Naive B cell (primary cell): Measurements from ENCODE around the gene CHAF1B. TPM values are rescaled to one million over a fixed set of nuclear protein-coding genes. Genes with fewer than 3 reads are reported as not detected.

Experiments used
- ATAC-seq, 2 donors: fragments of 150-1000 bp; cut with Tn5 transposase; 2 replicates each; pipeline ENCODE4 v1.10.0; 2021; ENCODE audit warnings: low read depth in 2 of 2, mild to moderate bottlenecking in 2 of 2, moderate library complexity in 2 of 2
- DNase-seq: peaks from one replicate; pipeline ENCODE4 v3.0.0; 2022
- H3K27ac Mint-ChIP-seq, 6 donors: one replicate each; pipeline ENCODE4 v1.8.0; 2020 to 2022; ENCODE audit warnings: mild to moderate bottlenecking in 6 of 6, mixed read lengths in 6 of 6, moderate library complexity in 5 of 6, inconsistent platforms in 2 of 6
- H3K27me3 Mint-ChIP-seq, 3 donors: one replicate each; pipeline ENCODE4 v1.8.0; 2021 to 2022; ENCODE audit warnings: mixed read lengths in 3 of 3, mild to moderate bottlenecking in 1 of 3
- H3K36me3 Mint-ChIP-seq, 2 donors: one replicate each; pipeline ENCODE4 v1.8.0; 2020 to 2022; ENCODE audit warnings: mixed read lengths in 2 of 2, inconsistent platforms in 1 of 2, mild to moderate bottlenecking in 1 of 2
- H3K4me1 Mint-ChIP-seq, 3 donors: one replicate each; pipeline ENCODE4 v1.8.0; 2020 to 2022; ENCODE audit warnings: mixed read lengths in 3 of 3, inconsistent platforms in 1 of 3, mild to moderate bottlenecking in 1 of 3, moderate library complexity in 1 of 3
- H3K4me3 Mint-ChIP-seq, 8 donors: one replicate each; pipeline ENCODE4 v1.8.0; 2020 to 2022; ENCODE audit warnings: mild to moderate bottlenecking in 8 of 8, mixed read lengths in 8 of 8, moderate library complexity in 8 of 8, inconsistent platforms in 2 of 8
- H3K9me3 Mint-ChIP-seq, 7 donors: one replicate each; pipeline ENCODE4 v1.8.0; 2020 to 2022; ENCODE audit warnings: mixed read lengths in 7 of 7, mild to moderate bottlenecking in 5 of 7, inconsistent platforms in 2 of 7, moderate library complexity in 1 of 7
- polyA plus RNA-seq, 6 donors: library from polyadenylated mRNA; unstranded; fragments of 300-500 nt; fragmentation: Illumina TruSeq; gene quantifications; one replicate each; pipeline ENCODE4 v1.2.3, GENCODE V29; 2021; ENCODE audit warnings: low read depth in 6 of 6

Gene CHAF1B
- polyA plus RNA-seq, 6 donors from 2014 or later = 0.33 to 1.8 (median 0.55) TPM

DNA sequence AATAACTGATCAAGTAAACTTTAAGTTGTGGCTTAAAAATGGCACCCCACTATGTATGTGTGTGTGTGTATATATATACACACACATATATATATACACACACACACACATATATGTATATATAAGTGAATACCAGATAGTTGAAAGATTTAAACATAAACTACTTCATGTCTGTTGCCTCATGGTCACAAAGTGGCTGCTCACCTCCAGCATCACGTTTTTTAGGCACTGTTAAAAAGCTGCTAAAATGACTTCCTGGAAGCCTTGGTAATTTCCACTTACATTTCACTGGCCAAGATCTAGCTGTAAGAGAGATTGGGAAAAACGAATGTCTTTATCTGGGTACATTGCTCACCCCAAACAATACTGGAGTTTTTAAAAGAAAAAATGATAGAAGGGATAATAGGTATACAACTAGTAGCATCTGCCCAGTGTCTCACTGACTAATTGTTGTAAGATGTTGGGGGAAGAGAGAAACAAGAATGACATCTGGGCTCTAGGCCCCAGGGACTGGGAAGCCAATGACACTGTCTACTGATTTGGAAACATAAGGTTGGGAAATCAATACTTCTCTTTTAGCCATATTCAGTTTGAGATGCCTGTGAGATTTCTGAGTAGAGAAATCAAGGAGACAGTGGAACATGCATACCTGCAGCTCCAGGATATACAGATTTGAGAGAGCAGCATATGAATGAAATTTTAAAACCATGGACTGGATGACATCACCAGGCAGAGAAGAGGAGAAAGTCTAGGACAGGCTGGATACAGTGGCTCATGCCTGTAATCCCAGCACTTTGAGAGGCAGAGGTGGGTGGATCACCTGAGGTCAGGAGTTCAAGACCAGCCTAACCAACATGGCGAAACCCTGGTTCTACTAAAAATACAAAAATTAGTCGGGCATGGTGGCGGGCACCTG, 51.9 kb downstream of the CHAF1B start:
- Mint-ChIP-seq H3K27me3 (peaks cover 18 to 28% (median 23%) of the 10 kb centered on the region in 3 donors), H3K27ac (peak overlapping the region in 1 of 6 donors; percentile 29), H3K4me3 (no peak overlapping the region), H3K4me1 (no peaks in the 10 kb centered on the region), H3K36me3 (no peaks in the 10 kb centered on the region), H3K9me3 (peaks cover 0 to 7% (median 0%) of the 10 kb centered on the region in 7 donors)
- ATAC-seq = no peak
- DNase-seq = no peak

DNA sequence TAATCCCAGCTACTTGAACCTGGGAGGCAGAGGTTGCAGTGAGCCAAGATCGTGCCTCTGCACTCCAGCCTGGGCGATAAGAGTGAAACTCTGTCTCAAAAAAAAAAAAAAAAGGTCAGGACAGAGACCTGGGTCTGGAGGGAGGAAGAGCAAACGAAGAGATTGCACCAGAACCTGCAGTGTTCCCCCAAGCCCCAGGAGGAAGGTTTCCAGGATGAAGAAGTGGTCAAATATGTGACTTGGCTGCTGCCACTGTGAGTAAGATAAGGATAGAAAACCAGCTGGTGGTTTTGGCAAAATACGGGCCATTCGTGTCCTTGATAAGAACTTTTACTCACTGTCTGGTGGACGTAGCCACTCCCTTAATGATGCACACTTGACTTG, 52.5 kb downstream of the CHAF1B start:
- ATAC-seq (no peak), DNase-seq (no peak)
- H3K4me1 Mint-ChIP-seq = no peaks in the 10 kb centered on the region
- H3K9me3 Mint-ChIP-seq = peaks cover 0 to 7% (median 0%) of the 10 kb centered on the region in 7 donors
- peaks cover 11 to 22% (median 16%) of the 10 kb centered on the region in 3 donors for H3K27me3 Mint-ChIP-seq
- H3K36me3 Mint-ChIP-seq = no peaks in the 10 kb centered on the region
- H3K27ac Mint-ChIP-seq = no peak overlapping the region
- no peak overlapping the region for H3K4me3 Mint-ChIP-seq

DNA sequence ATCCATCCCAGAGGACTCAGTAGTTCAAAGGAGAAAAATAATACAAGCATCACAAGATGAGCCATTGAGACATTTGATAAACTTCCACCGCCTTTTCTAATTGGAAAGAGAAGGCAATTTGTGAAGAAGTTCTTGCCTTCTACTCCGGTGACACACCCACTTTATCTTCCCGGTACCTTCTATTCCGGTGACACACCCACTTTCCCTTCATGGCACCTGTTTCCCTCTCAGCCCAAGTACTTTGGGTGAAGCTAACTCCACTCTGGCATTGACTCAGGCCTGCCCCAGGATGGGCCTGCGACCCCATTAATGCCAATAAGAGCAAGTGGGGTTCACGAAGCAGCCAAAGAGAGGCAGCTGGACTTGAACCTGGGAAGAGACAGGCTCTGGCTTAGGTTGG, 56.5 kb downstream of the CHAF1B start:
- DNase-seq = no peak
- H3K27ac Mint-ChIP-seq = peak overlapping the region in 1 of 6 donors; percentile 64
- no peak for ATAC-seq
- no peaks in the 10 kb centered on the region for H3K36me3 Mint-ChIP-seq
- no peaks in the 10 kb centered on the region for H3K4me1 Mint-ChIP-seq
- H3K27me3 Mint-ChIP-seq = peaks cover 6 to 11% (median 7%) of the 10 kb centered on the region in 3 donors
- H3K4me3 Mint-ChIP-seq = no peak overlapping the region
- H3K9me3 Mint-ChIP-seq = peaks cover 0 to 5% (median 0%) of the 10 kb centered on the region in 7 donors

DNA sequence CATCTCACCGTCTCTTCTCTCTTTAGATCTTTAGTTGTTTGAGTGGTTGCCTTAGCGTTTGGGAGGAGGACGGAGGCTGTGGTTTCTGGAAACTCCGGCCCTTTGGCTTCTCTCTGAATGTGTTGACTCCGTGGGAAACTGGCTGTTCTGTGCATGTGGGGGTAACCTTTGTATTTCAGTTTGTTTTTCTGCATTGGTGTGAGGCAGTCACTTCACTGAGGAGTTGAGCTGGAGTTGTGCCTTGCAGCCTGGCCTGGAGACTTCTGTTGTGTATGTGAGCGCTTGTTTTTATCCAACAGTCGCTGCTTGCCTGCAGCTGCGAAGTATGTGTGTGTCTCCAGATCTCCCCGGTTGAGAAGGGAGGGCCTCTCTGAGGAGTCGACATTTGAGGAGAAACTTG, 61.1 kb downstream of the CHAF1B start:
- no peaks in the 10 kb centered on the region for H3K9me3 Mint-ChIP-seq
- H3K36me3 Mint-ChIP-seq = no peaks in the 10 kb centered on the region
- peaks cover 4 to 12% (median 12%) of the 10 kb centered on the region in 3 donors for H3K27me3 Mint-ChIP-seq
- peak overlapping the region in 1 of 8 donors; percentile 31 for H3K4me3 Mint-ChIP-seq
- no peaks in the 10 kb centered on the region for H3K4me1 Mint-ChIP-seq
- no peak overlapping the region for H3K27ac Mint-ChIP-seq
- ATAC-seq (no peak), DNase-seq (no peak)

DNA sequence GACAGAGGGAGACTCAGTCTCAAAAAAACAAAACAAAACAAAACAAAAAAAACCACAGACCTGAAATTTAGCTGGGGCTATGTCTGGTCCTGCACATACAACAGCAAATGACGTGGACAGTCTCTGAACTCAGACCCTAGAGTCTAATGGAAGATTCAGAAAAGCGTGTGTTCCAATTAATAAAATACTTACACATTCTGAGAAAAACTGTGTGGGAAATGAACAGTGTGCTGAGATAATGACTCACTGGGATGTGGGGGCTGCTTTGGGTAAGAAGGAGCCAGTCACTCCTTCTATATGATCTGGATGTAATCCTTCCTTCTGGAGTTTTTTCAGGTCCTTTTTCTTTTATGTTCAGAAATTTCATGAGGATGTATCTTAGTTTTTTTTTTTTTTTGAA, 65.3 kb downstream of the CHAF1B start:
- DNase-seq (no peak), ATAC-seq (no peak)
- Mint-ChIP-seq H3K36me3 (no peaks in the 10 kb centered on the region), H3K4me1 (no peaks in the 10 kb centered on the region), H3K27me3 (peaks cover 5 to 23% (median 16%) of the 10 kb centered on the region in 3 donors), H3K4me3 (no peak overlapping the region), H3K9me3 (no peaks in the 10 kb centered on the region), H3K27ac (peak overlapping the region in 1 of 6 donors; percentile 37)

DNA sequence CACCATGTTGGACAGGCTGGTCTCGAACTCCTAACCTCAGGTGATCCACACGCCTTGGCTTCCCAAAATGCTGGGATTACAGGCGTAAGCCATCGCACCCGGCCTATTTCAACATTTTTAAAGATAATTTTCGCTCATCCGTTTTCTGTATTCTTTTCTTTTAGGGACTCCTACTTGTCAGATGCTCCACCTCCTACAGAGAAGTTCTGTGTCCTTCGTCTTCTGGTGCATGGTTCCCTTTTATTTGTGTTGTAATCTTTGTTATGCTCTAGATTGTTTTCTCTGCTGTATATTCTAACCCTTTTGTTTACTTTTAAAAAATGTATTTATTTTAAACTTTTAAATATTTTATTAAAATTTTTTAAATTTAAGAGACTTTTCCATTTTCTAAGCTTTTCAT, 66.3 kb downstream of the CHAF1B start:
- no peak overlapping the region for H3K4me3 Mint-ChIP-seq
- no peaks in the 10 kb centered on the region for H3K9me3 Mint-ChIP-seq
- H3K27ac Mint-ChIP-seq = no peak overlapping the region
- H3K36me3 Mint-ChIP-seq = no peaks in the 10 kb centered on the region
- peaks cover 4 to 29% (median 18%) of the 10 kb centered on the region in 3 donors for H3K27me3 Mint-ChIP-seq
- no peak for ATAC-seq
- DNase-seq = no peak
- H3K4me1 Mint-ChIP-seq = no peaks in the 10 kb centered on the region

DNA sequence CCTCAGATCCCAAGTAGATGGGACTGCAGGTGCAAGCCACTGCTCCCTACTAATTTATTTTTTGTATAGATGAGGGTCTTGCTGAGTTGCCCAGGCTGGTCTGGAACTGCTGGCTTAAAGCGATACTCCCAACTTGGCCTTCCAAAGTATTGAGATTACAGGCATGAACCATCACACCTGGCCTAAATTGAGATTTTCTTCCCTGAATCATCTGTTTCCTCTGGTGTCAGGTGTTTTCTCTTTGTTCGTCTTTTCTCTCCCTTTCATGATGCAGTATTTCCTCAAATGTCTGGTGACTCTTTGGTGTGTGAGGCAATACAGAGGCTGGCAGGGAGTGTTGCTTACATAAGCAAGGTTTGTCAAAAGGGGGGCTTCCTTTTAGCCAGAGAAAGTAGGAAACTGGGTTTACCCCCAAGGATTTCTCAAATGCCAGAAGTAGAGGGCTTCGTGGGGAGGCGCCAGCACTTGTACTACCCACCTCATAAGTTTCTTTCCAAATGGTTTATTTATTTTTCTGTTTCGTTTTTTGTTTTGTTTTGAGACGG, 67.2 kb downstream of the CHAF1B start:
- peaks cover 4 to 25% (median 10%) of the 10 kb centered on the region in 3 donors for H3K27me3 Mint-ChIP-seq
- no peak overlapping the region for H3K27ac Mint-ChIP-seq
- DNase-seq = no peak
- no peak overlapping the region for H3K4me3 Mint-ChIP-seq
- H3K9me3 Mint-ChIP-seq = no peaks in the 10 kb centered on the region
- no peak for ATAC-seq
- H3K4me1 Mint-ChIP-seq = no peaks in the 10 kb centered on the region
- no peaks in the 10 kb centered on the region for H3K36me3 Mint-ChIP-seq

DNA sequence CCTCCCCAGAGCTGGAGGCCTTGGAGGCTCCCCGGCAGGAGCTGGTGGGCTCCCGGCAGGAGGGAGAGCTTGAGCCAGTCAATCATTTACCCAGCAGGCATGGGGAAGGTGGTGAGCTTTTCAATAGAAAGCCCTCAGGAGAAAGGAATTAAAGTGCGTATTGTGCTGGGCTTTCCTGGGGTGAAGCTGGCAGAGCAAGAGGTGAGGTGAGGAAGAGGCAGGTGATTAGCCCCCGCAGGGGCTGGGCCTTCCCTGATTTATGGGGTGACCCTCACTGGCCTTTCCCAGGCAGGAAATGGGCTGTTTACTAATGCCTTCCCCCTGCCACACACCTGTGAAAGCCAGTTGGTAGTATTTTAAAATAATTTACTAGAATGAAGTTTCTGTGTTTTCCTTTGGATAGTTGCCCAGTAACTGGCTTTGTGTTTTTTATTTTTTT, 68.9 kb downstream of the CHAF1B start:
- Mint-ChIP-seq H3K27ac (no peak overlapping the region), H3K36me3 (no peaks in the 10 kb centered on the region), H3K4me3 (no peak overlapping the region), H3K4me1 (no peaks in the 10 kb centered on the region), H3K27me3 (peaks cover 4 to 25% (median 10%) of the 10 kb centered on the region in 3 donors), H3K9me3 (no peaks in the 10 kb centered on the region)
- no peak for ATAC-seq
- no peak for DNase-seq

DNA sequence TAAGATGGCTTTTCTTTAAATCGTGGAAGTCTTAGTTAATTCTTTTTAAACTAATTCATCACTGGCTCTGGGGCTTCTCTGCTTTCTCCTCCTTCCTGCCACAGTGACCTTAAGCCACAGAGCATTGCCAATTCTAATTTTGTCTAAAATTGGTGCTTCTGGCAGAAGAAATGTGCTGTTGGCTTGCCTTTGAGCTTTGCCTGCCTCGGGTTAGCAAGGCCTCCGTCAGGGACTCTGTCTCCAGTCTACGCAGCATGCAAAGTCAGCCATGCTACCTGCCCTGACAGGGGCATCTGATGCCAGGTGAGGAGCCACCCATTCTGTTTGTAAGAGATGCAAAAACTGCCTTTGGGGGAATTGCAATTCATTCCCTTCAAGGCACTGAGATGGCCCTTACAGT, 69.5 kb downstream of the CHAF1B start:
- H3K4me1 Mint-ChIP-seq = no peaks in the 10 kb centered on the region
- ATAC-seq (no peak), DNase-seq (no peak)
- H3K9me3 Mint-ChIP-seq = no peaks in the 10 kb centered on the region
- no peaks in the 10 kb centered on the region for H3K36me3 Mint-ChIP-seq
- no peak overlapping the region for H3K27ac Mint-ChIP-seq
- no peak overlapping the region for H3K4me3 Mint-ChIP-seq
- H3K27me3 Mint-ChIP-seq = peaks cover 4 to 25% (median 10%) of the 10 kb centered on the region in 3 donors

DNA sequence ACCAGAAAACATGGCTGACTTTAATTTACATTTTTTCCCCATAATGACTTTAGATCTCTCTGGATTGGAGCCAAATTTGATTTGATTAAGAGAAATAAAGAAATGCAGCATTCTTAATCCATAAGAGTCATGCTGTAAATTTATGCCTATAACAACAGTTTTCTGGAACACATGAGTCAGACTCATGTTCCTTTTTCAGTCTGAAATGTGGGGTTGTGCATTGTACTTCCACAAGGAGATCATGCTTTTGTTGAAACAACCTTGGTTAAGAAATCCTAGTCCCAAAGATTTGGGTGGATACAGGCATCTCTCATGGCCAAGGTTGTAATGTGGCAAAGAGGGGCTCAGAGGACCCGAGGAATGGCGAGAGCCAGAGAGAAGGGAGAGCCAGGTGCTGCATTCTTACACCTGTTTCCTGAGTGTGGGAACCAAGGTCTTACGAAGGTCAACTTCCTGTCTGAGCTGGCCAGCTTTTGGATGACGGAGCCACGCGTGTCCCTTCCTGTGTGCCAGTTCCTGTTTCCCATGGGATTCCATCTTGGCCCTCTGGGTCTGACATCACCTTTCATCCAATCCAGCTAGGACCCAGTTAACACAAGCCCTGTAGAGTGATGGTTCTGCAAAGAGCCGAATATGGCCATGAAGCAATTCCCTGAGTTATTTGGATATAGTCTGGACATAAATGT, 71.7 kb downstream of the CHAF1B start:
- Mint-ChIP-seq H3K9me3 (no peaks in the 10 kb centered on the region), H3K27me3 (peaks cover 4 to 36% (median 10%) of the 10 kb centered on the region in 3 donors), H3K27ac (no peak overlapping the region), H3K36me3 (no peaks in the 10 kb centered on the region), H3K4me3 (no peak overlapping the region), H3K4me1 (no peaks in the 10 kb centered on the region)
- DNase-seq (no peak), ATAC-seq (no peak)

DNA sequence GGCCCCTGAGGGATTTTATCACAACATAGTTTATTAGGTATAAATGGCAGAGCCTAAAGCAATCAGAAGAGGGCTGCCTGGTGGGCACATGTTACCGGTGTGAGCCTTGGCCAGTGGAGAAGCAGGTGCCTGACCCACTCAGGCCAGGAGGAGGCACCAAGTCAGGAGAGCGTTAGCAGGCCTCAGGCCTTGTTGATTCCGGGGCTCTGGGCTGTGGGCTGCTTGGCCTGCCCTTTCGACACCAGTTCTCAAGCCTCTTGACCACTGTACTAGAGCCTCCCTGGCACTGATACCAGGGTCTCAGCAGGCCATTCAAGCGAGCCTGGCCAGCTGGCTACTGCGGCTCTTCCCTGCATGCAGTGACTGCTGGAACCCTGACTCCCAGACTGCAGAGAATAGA, 73.9 kb downstream of the CHAF1B start:
- DNase-seq (no peak), ATAC-seq (no peak)
- no peaks in the 10 kb centered on the region for H3K4me1 Mint-ChIP-seq
- peak overlapping the region in 1 of 8 donors; percentile 29 for H3K4me3 Mint-ChIP-seq
- no peaks in the 10 kb centered on the region for H3K36me3 Mint-ChIP-seq
- no peaks in the 10 kb centered on the region for H3K9me3 Mint-ChIP-seq
- no peak overlapping the region for H3K27ac Mint-ChIP-seq
- peaks cover 4 to 43% (median 19%) of the 10 kb centered on the region in 3 donors for H3K27me3 Mint-ChIP-seq

DNA sequence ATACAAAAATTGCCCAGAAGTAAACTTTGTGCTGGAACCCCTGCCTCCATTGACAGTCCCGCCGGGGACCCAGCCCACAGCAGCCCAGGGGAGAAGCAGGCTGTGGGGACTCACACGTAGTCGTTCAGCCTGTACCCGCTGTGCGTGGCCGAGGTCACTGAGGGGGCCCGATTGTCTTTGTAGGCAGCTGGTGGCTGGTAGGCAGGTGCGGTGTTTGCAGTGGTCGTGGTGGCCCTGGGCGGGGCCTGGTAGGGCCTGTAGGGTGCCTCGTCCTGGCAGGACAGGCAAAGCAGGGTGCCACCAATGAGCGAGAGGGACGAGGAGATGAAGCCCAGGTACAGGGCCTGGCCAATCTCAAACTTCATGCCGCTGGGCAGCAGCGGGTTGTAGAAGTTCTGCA, 75.7 kb downstream of the CHAF1B start:
- ATAC-seq (no peak), DNase-seq (no peak)
- H3K27me3 Mint-ChIP-seq = peaks cover 0 to 29% (median 12%) of the 10 kb centered on the region in 3 donors
- H3K27ac Mint-ChIP-seq = no peak overlapping the region
- H3K36me3 Mint-ChIP-seq = no peaks in the 10 kb centered on the region
- H3K4me1 Mint-ChIP-seq = no peaks in the 10 kb centered on the region
- no peaks in the 10 kb centered on the region for H3K9me3 Mint-ChIP-seq
- no peak overlapping the region for H3K4me3 Mint-ChIP-seq

DNA sequence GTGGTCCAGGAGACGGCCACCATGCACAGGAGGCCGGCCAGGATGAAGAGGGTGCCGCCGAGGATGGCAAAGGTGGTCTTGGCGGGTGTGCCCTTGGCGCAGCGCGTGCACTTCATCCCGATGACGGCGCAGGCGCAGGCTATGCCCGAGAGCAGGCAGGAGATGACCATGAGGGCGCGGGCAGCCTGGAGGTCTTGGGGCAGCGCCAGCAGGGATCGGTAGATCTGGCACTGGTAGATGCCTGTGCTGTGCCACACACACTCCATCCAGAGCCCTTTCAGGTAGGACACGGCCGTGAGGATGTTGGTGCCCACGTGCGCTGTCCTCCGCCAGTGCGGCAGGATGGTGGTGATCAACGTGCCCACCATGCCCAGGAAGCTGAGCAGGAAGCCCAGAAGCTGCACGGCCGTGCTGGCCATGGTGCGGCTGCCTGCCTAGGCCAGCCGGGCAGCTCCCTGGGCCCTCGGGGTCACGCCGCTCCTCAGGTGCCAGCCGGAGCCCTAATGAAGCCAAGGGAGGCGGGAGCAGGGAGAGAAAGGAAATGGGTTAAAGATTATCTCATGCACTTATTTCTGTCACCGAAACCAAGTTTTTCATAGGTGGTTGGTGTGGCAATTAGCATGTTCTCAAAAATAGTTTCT, 76.2 kb downstream of the CHAF1B start:
- H3K4me1 Mint-ChIP-seq = no peaks in the 10 kb centered on the region
- DNase-seq = no peak
- no peaks in the 10 kb centered on the region for H3K36me3 Mint-ChIP-seq
- H3K9me3 Mint-ChIP-seq = no peaks in the 10 kb centered on the region
- no peak overlapping the region for H3K4me3 Mint-ChIP-seq
- peaks cover 0 to 24% (median 9%) of the 10 kb centered on the region in 3 donors for H3K27me3 Mint-ChIP-seq
- no peak for ATAC-seq
- no peak overlapping the region for H3K27ac Mint-ChIP-seq
